CD1c-positive myeloid dendritic cell (primary cell): ENCODE measurements around the gene PTPRG.

Source experiments
- DNase-seq: peaks from one replicate; pipeline ENCODE4 v3.0.0-alpha.2; 2016; ENCODE audit errors: extremely low spot score

PTPRG gene

GRCh38 chr3:62335196-62335595, 773.8 kb downstream of the PTPRG start:
- DNase-seq, result no peak

GRCh38 chr3:62343755-62344154, 782.4 kb downstream of the PTPRG start:
- DNase-seq, result no peak
